Lung (tissue), 12 donors: ENCODE results near the gene CACNA1E. TPM values are rescaled to one million over a fixed set of nuclear protein-coding genes. Genes with fewer than 3 reads are reported as not detected.

Experiments
- ATAC-seq: fragments of 200-7000 bp; cut with Tn5 transposase; one replicate; pipeline ENCODE4 v1.9.1; 2020; ENCODE audit warnings: moderate number of reproducible peaks; ENCODE audit not compliant: insufficient read depth, low FRiP score
- DNase-seq, 3 donors: peaks; one replicate each; pipeline ENCODE4 v3.0.0-alpha.2; 2013 to 2017
- H3K27ac ChIP-seq, 2 donors: one replicate each; pipeline ENCODE4 v1.5.1; 2013; ENCODE audit warnings: mild to moderate bottlenecking in 2 of 2, moderate library complexity in 2 of 2, control low read depth in 1 of 2, inconsistent platforms in 1 of 2, low read depth in 1 of 2, low read length in 1 of 2
- H3K27me3 ChIP-seq, 3 donors: one replicate each; pipeline ENCODE4 v1.5.1; 2013; ENCODE audit warnings: low read length in 2 of 3; ENCODE audit not compliant: control insufficient read depth in 3 of 3, insufficient read depth in 3 of 3
- H3K36me3 ChIP-seq, 4 donors: one replicate each; pipeline ENCODE4 v1.5.1; 2013; ENCODE audit warnings: low read length in 4 of 4, mild to moderate bottlenecking in 1 of 4, moderate library complexity in 1 of 4; ENCODE audit not compliant: control insufficient read depth in 4 of 4, insufficient read depth in 4 of 4
- H3K4me1 ChIP-seq, 5 donors: one replicate each; pipeline ENCODE4 v1.5.1; 2013; ENCODE audit warnings: low read length in 5 of 5, mild to moderate bottlenecking in 2 of 5, moderate library complexity in 1 of 5; ENCODE audit not compliant: control insufficient read depth in 5 of 5, insufficient read depth in 5 of 5
- H3K4me3 ChIP-seq: one replicate; pipeline ENCODE4 v1.5.1; 2013; ENCODE audit warnings: mild to moderate bottlenecking, control low read depth, moderate library complexity
- H3K9ac ChIP-seq, 2 donors: one replicate each; pipeline ENCODE4 v1.5.1; 2013; ENCODE audit warnings: low read length in 2 of 2, control low read depth in 1 of 2; ENCODE audit not compliant: insufficient read depth in 1 of 2
- H3K9me3 ChIP-seq, 4 donors: one replicate each; pipeline ENCODE4 v1.5.1; 2013; ENCODE audit warnings: low read length in 3 of 4, mild to moderate bottlenecking in 1 of 4, moderate library complexity in 1 of 4; ENCODE audit not compliant: control insufficient read depth in 4 of 4, insufficient read depth in 3 of 4
- CTCF ChIP-seq: IDR thresholded peaks from 2 replicates; pipeline ENCODE4 v1.5.1; 2012; ENCODE audit warnings: mild to moderate bottlenecking; ENCODE audit errors: control extremely low read depth, extremely low read depth
- WGBS, 2 donors: extraction: QIAGEN DNeasy Blood & Tissue Kit; methylation state at CpG; one replicate each; pipeline ENCODE4 v1.1.7; 2013; 5-methylcytosine and 5-hydroxymethylcytosine counted together
- polyA plus RNA-seq, 2 donors: library from polyadenylated mRNA; stranded (reverse); fragments of 200-250 nt; gene quantifications; one replicate each; pipeline ENCODE4 v1.2.1, GENCODE V29; 2013
- total RNA-seq, 2 donors: library from RNA; depleted of rRNA in 1 of 2; stranded (reverse); fragments of >200 nt in 1 of 2; gene quantifications; one replicate each; pipeline ENCODE4 v1.2.1, GENCODE V29; 2014 to 2021
- donor health status: control.
- donor health status: control.
- donor health status: Bipolar disorder and iron deficiency.
- donor health status: healthy.
- donor health status: DM: yes; HTN: yes; CAD: no.

Gene CACNA1E
- total and polyA plus RNA-seq, 4 donors = 0.02 to 1.4 (median 0.80) TPM

- no peak for TF ChIP-seq CTCF
- no peak for DNase-seq
- ATAC-seq = no peak
- H3K9ac ChIP-seq = no peak overlapping the region
- no peaks in the 10 kb centered on the region for H3K27me3 ChIP-seq
- no peaks in the 10 kb centered on the region for H3K9me3 ChIP-seq
- H3K27ac ChIP-seq = no peak overlapping the region
- WGBS, 2 donors = 85 to 90% methylated on average over 1 of the region's 1 CpG
- H3K4me3 ChIP-seq = no peak overlapping the region
- H3K36me3 ChIP-seq = no peaks in the 10 kb centered on the region
- peaks cover 0 to 20% (median 3%) of the 10 kb centered on the region in 5 donors for H3K4me1 ChIP-seq
Measured at GRCh38 chr1:181501612-181502011, 18.3 kb downstream of the CACNA1E start.

GRCh38 chr1:181503171-181503810, 20.0 kb downstream of the CACNA1E start:
- no peak overlapping the region for H3K27ac ChIP-seq
- no peak overlapping the region for H3K9ac ChIP-seq

GRCh38 chr1:181504399-181504842, 21.1 kb downstream of the CACNA1E start:
- Histone ChIP-seq H3K4me3 (no peak overlapping the region), H3K4me1 (peaks cover 0 to 20% (median 3%) of the 10 kb centered on the region in 5 donors), H3K27me3 (no peaks in the 10 kb centered on the region), H3K9ac (no peak overlapping the region), H3K9me3 (no peaks in the 10 kb centered on the region), H3K36me3 (no peaks in the 10 kb centered on the region), H3K27ac (peak overlapping the region in 1 of 2 donors; percentile 2)
- ATAC-seq (no peak), DNase-seq (peak in 1 of 3 donors; percentile 29)
- no peak for TF ChIP-seq CTCF
- 34 to 56% methylated on average over 4 of the region's 4 CpGs for WGBS, 2 donors

More at GRCh38 chr1:181503171-181503810, 20.0 kb downstream of the CACNA1E start:
- TF ChIP-seq CTCF = no peak
- Histone ChIP-seq H3K4me3 (no peak overlapping the region), H3K9me3 (no peaks in the 10 kb centered on the region), H3K4me1 (peaks cover 0 to 20% (median 3%) of the 10 kb centered on the region in 5 donors), H3K36me3 (no peaks in the 10 kb centered on the region), H3K27me3 (no peaks in the 10 kb centered on the region)
- WGBS, 2 donors = 64 to 71% methylated on average over 6 of the region's 6 CpGs
- DNase-seq (peak; percentile 63 to 94 (median 86)), ATAC-seq (no peak)
